Thoracic aorta (tissue), 2 donors: ENCODE data around the gene MBLAC1. TPM values are rescaled to one million over a fixed set of nuclear protein-coding genes. Genes with fewer than 3 reads are reported as not detected.

Experiments
- ATAC-seq: fragments of 150-250 bp; one replicate; pipeline ENCODE4 v1.8.0; 2017; ENCODE audit warnings: low read depth; ENCODE audit not compliant: insufficient number of reproducible peaks, low FRiP score
- DNase-seq: peaks from one replicate; pipeline ENCODE4 v3.0.0-alpha.2; 2020; ENCODE audit warnings: low spot score
- H3K27ac ChIP-seq, 2 donors: fragments of 200-600 bp; sonication (generic); 1 replicate in 1 of 2; 2 replicates in 1 of 2; pipeline ENCODE4 v1.5.1; 2016; ENCODE audit warnings: mild to moderate bottlenecking in 2 of 2, moderate library complexity in 2 of 2
- H3K27me3 ChIP-seq: fragments of 200-600 bp; sonication (generic); replicated peaks from 2 replicates; pipeline ENCODE4 v1.6.0; 2016; ENCODE audit warnings: mild to moderate bottlenecking; ENCODE audit not compliant: insufficient read depth
- H3K36me3 ChIP-seq: fragments of 200-600 bp; sonication (generic); one replicate; pipeline ENCODE4 v1.5.1; 2016
- H3K4me1 ChIP-seq, 2 donors: fragments of 200-600 bp; sonication (generic); 1 replicate in 1 of 2; 2 replicates in 1 of 2; pipeline versions ENCODE4 v1.5.1 to v1.6.0; 2016; ENCODE audit warnings: low read depth in 2 of 2, mild to moderate bottlenecking in 1 of 2; ENCODE audit not compliant: control insufficient read depth in 1 of 2
- H3K4me3 ChIP-seq: fragments of 200-600 bp; sonication (generic); 2 replicates; pipeline ENCODE4 v1.5.1; 2016; ENCODE audit warnings: mild to moderate bottlenecking
- H3K9me3 ChIP-seq: fragments of 200-600 bp; sonication (generic); 2 replicates; pipeline ENCODE4 v1.5.1; 2016
- CTCF ChIP-seq: fragments of 200-600 bp; sonication (generic); IDR thresholded peaks from one replicate; pipeline ENCODE4 v1.5.1; 2019; ENCODE audit warnings: antibody characterized with exemption
- total RNA-seq, 2 donors: library from RNA; depleted of rRNA; stranded (reverse); fragments of >200 nt; gene quantifications; one replicate each; pipeline versions ENCODE4 v1.1.0 to v1.2.3, GENCODE V29; 2016

MBLAC1 gene
- total RNA-seq, 2 donors from 2014 or later = 1.1 TPM; not detected in 1

DNA sequence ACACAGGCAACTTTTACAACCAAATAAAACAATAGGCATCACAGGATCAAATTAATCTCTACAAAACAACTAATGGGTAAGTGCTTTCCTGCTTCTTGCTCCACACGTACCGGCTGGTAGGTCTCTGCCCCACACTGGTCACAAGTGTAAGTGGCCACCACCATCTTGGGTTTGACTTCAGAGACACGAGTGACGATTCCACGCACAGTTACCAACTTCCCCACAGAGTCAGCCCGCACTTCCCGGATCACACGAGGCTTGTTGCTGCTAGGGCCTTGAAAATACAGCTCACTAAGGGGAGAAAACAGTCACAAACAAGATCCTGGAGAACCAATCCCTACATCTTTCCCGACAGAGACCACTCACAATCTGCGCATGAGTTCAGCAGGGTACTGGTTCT, 27.9 kb upstream of the MBLAC1 start:
- DNase-seq (no peak), ATAC-seq (no peak)
- H3K27me3 ChIP-seq = no peaks in the 10 kb centered on the region
- no peak for TF ChIP-seq CTCF
- no peaks in the 10 kb centered on the region for H3K9me3 ChIP-seq
- H3K27ac ChIP-seq = no peak overlapping the region
- peaks cover 51% of the 10 kb centered on the region for H3K36me3 ChIP-seq
- no peak overlapping the region for H3K4me3 ChIP-seq
- H3K4me1 ChIP-seq = peaks cover 12 to 20% of the 10 kb centered on the region in 2 donors

- Histone ChIP-seq H3K27me3 (no peaks in the 10 kb centered on the region), H3K4me1 (peaks cover 12 to 20% of the 10 kb centered on the region in 2 donors), H3K27ac (peak overlapping the region in 1 of 2 donors; percentile 81), H3K9me3 (no peaks in the 10 kb centered on the region), H3K4me3 (peak overlapping the region; percentile 97), H3K36me3 (peaks cover 49% of the 10 kb centered on the region)
- no peak for TF ChIP-seq CTCF
- no peak for DNase-seq
- ATAC-seq = no peak
Observed at GRCh38 chr7:100099452-100099851, 27.3 kb upstream of the MBLAC1 start.

DNA sequence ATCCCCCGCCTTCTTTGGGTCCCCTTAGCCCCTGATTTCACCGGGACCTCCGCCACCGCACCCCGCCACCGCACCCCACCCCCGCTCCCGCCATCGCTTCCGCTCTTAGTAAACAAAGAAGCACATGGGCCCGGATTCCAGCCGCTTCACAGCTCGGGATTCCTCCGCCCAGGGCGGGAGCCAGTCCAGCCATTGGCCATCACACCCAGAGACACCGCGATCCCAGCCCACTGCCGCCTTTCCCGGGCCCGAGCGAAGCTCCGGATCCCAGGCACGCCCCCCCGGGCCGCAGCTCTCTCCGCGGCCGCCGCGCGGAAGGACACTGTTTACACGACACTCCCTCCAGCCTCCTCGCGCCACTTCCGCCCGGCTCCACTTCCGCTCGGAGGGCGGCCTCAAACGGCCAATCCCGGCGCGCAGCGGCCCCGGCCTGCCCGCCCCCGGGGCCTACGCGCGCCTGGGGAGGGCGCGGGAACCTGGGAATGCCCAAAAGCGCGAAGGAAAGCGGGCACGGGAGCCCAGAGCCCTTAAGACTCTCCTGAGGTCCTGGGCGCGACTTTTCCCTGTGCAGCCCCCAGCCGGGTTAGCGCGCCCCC, 26.2 kb upstream of the MBLAC1 start:
- peak; percentile 67 for DNase-seq
- Histone ChIP-seq H3K4me1 (peaks cover 12 to 20% of the 10 kb centered on the region in 2 donors), H3K27me3 (no peaks in the 10 kb centered on the region), H3K36me3 (peaks cover 41% of the 10 kb centered on the region), H3K4me3 (peak overlapping the region; percentile 97), H3K9me3 (no peaks in the 10 kb centered on the region), H3K27ac (peak overlapping the region; percentile 81 to 88)
- ATAC-seq = peak; percentile 47
- TF ChIP-seq CTCF = no peak

- H3K9me3 ChIP-seq = no peaks in the 10 kb centered on the region
- H3K27ac ChIP-seq = peak within 1 kb of the TSS; percentile 81 to 90
- peak within 1 kb of the TSS; percentile 97 for H3K4me3 ChIP-seq
- TF ChIP-seq CTCF = no peak
- peaks cover 12 to 20% of the 10 kb centered on the region in 2 donors for H3K4me1 ChIP-seq
- ATAC-seq = peak; percentile 64
- no peaks in the 10 kb centered on the region for H3K27me3 ChIP-seq
- H3K36me3 ChIP-seq = peaks cover 44% of the 10 kb centered on the region
- peak; percentile 96 for DNase-seq
Observed at GRCh38 chr7:100101016-100101862, 25.5 kb upstream of the MBLAC1 start, which contains the start of the genes AP4M1 and MCM7. Gene AP4M1 (plus strand): TSS chr7:100101643. CDS start chr7:100101715, 72 bp downstream. Gene MCM7 (minus strand): TSS chr7:100101397. CDS start chr7:100101294, 103 bp downstream.
